Hepatocyte (in vitro differentiated cells): Measurements from ENCODE around the gene AJUBA. TPM values are rescaled to one million over a fixed set of nuclear protein-coding genes. Genes with fewer than 3 reads are reported as not detected.
A peak's percentile ranks its signal among the peaks of the same experiment; 100 is the strongest.

ENCODE experiments used
- DNase-seq: peaks from one replicate; pipeline ENCODE4 v3.0.0-alpha.2; 2016; ENCODE audit warnings: low spot score
- H2AFZ ChIP-seq: fragments of 200-600 bp; sonication (generic); 2 replicates; pipeline ENCODE4 v1.6.0; 2016; ENCODE audit warnings: antibody characterized with exemption, mild to moderate bottlenecking
- H3K27ac ChIP-seq: fragments of 200-600 bp; sonication (generic); 2 replicates; pipeline ENCODE4 v1.5.1; 2016; ENCODE audit warnings: mild to moderate bottlenecking
- H3K27me3 ChIP-seq: fragments of 200-600 bp; sonication (generic); 2 replicates; pipeline ENCODE4 v1.6.1; 2016
- H3K36me3 ChIP-seq: fragments of 200-600 bp; sonication (generic); replicated peaks from 2 replicates; pipeline ENCODE4 v1.5.1; 2016; ENCODE audit warnings: low read depth; ENCODE audit not compliant: insufficient read depth
- H3K4me1 ChIP-seq: fragments of 200-600 bp; sonication (generic); 2 replicates; pipeline ENCODE4 v1.5.1; 2016; ENCODE audit warnings: mild to moderate bottlenecking, moderate library complexity; ENCODE audit not compliant: insufficient read depth
- H3K4me2 ChIP-seq: fragments of 200-600 bp; sonication (generic); 2 replicates; pipeline ENCODE4 v1.6.0; 2016
- H3K4me3 ChIP-seq: fragments of 200-600 bp; sonication (generic); 2 replicates; pipeline ENCODE4 v1.5.1; 2016; ENCODE audit warnings: mild to moderate bottlenecking
- H3K79me2 ChIP-seq: fragments of 200-600 bp; sonication (generic); 2 replicates; pipeline ENCODE4 v1.6.0; 2017; ENCODE audit warnings: mild to moderate bottlenecking
- H3K9me2 ChIP-seq: fragments of 200-600 bp; sonication (generic); replicated peaks from 2 replicates; pipeline ENCODE4 v1.6.0; 2017; ENCODE audit warnings: mild to moderate bottlenecking; ENCODE audit not compliant: insufficient read depth
- H3K9me3 ChIP-seq: fragments of 200-600 bp; sonication (generic); 2 replicates; pipeline ENCODE4 v1.5.1; 2016; ENCODE audit warnings: low read depth, mild to moderate bottlenecking
- H4K20me1 ChIP-seq: fragments of 200-600 bp; sonication (generic); 2 replicates; pipeline ENCODE4 v1.6.0; 2016; ENCODE audit warnings: mild to moderate bottlenecking; ENCODE audit not compliant: insufficient read depth, poor library complexity, severe bottlenecking
- EZH2 ChIP-seq: fragments of 200-600 bp; sonication (generic); IDR thresholded peaks from 2 replicates; pipeline ENCODE4 v1.6.1; 2016; ENCODE audit warnings: antibody characterized with exemption, mild to moderate bottlenecking, borderline replicate concordance
- EZH2phosphoT487 ChIP-seq: fragments of 200-600 bp; sonication (generic); IDR thresholded peaks from one replicate; pipeline ENCODE4 v1.6.1; 2018; ENCODE audit warnings: antibody characterized with exemption, mild to moderate bottlenecking, low read depth, moderate library complexity; ENCODE audit not compliant: unreplicated experiment, severe bottlenecking
- WGBS: methylation state at CpG from one replicate; pipeline ENCODE4 v1.1.6; 2016; ENCODE audit warnings: low lambda C conversion rate; ENCODE audit errors: missing lambda C conversion rate; 5-methylcytosine and 5-hydroxymethylcytosine counted together
- polyA plus RNA-seq: library from polyadenylated mRNA; unstranded; fragments of >200 nt; fragmentation: Nextera tagmentation; extraction: Ambion mirVana; gene quantifications from 2 replicates; pipeline ENCODE4 v1.2.1, GENCODE V29; 2016
- total RNA-seq: library from RNA; depleted of rRNA; stranded (reverse); fragments of >200 nt; gene quantifications from 2 replicates; pipeline ENCODE4 v1.2.3, GENCODE V29; 2014
- TF ChIP-seq, protein P1 (sequence below): fragments of 200-600 bp; sonication (generic); IDR thresholded peaks from 2 replicates; pipeline ENCODE4 v1.5.1; 2016; ENCODE audit warnings: antibody characterized with exemption, mild to moderate bottlenecking; ENCODE audit not compliant: poor library complexity

AJUBA gene
- total and polyA plus RNA-seq, 2 experiments from 2014 or later, result 43.2 to 80.8 TPM

DNA sequence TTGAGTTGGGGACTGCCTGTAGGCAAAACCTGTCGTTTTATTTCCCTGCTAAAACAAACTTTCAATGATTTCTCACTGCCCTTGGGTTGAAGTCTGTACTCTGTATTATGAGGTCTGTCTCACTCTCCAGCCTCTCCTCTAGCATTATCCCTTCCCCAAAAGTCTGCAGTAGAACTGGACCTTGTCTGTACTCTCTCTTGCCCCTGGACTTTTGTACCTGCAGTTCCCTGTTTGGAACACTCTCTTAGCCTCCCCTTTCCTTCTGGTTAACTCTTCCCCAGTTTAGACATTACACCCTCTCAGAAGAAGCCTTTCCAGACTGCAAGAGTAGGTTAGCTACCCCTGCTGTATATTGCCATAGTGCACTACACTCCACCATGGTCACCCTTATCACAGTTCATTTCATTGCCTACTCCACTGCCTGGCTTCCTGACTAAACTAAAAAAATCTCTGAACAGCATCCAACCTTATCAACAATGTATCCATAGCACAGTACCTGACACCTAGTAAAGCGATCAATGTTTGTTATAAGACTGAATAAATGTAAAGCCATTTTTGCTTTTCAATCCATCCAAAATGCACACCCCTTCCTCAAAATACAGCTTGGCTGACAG, 3.6 kb upstream of the AJUBA start:
- Histone ChIP-seq H3K27me3 (no peaks in the 10 kb centered on the region), H3K79me2 (peaks cover 27% of the 10 kb centered on the region), H3K9me2 (no peaks in the 10 kb centered on the region), H3K9me3 (no peaks in the 10 kb centered on the region), H3K4me1 (peaks cover 5% of the 10 kb centered on the region), H3K27ac (no peak overlapping the region), H3K4me2 (no peak overlapping the region), H3K36me3 (no peaks in the 10 kb centered on the region), H3K4me3 (no peak overlapping the region), H4K20me1 (no peaks in the 10 kb centered on the region), H2AFZ (no peak overlapping the region)
- TF ChIP-seq, protein P1, sequence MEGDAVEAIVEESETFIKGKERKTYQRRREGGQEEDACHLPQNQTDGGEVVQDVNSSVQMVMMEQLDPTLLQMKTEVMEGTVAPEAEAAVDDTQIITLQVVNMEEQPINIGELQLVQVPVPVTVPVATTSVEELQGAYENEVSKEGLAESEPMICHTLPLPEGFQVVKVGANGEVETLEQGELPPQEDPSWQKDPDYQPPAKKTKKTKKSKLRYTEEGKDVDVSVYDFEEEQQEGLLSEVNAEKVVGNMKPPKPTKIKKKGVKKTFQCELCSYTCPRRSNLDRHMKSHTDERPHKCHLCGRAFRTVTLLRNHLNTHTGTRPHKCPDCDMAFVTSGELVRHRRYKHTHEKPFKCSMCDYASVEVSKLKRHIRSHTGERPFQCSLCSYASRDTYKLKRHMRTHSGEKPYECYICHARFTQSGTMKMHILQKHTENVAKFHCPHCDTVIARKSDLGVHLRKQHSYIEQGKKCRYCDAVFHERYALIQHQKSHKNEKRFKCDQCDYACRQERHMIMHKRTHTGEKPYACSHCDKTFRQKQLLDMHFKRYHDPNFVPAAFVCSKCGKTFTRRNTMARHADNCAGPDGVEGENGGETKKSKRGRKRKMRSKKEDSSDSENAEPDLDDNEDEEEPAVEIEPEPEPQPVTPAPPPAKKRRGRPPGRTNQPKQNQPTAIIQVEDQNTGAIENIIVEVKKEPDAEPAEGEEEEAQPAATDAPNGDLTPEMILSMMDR, result no peak
- TF ChIP-seq EZH2phosphoT487 (no peak), EZH2 (no peak)
- no peak for DNase-seq
- 69% methylated on average over 2 of the region's 2 CpGs for WGBS

DNA sequence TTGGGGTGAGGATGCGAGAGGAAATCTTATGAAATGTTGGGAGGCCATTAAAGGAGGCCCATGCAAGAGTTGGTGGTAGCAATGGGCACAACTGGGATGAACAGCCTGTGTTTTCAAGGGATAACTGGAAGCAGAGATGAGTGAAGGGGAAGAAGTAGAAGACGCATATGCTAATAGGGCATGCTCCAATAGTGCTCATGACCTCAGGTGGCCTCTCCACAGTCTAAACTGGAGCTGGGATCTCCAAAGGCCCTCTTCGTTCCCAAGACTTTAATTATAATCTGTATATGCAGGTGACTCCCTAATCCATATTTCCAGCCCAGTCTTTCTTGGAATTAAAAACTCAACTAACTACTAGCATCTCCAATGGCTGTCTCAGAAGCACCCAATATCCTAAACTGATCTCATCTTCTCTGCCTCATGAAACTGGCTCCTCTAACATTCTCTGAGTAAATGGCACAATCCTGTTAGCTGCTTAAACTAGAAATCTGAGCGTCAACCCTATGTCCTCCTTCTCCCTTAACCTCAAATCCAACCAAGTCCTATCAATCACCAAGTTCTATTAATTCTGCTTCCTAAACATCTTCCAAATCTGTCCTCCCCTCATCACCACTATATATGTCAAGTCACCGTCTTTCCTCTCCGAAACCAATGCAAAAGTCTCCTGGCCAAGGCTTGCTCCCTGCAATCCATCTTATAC, 2.8 kb upstream of the AJUBA start:
- no peak for TF ChIP-seq EZH2phosphoT487
- TF ChIP-seq, protein P1, result no peak
- no peak for TF ChIP-seq EZH2
- Histone ChIP-seq H3K4me3 (no peak overlapping the region), H3K9me2 (no peaks in the 10 kb centered on the region), H3K79me2 (peaks cover 34% of the 10 kb centered on the region), H3K9me3 (no peaks in the 10 kb centered on the region), H3K4me2 (no peak overlapping the region), H3K36me3 (no peaks in the 10 kb centered on the region), H2AFZ (no peak overlapping the region), H4K20me1 (no peaks in the 10 kb centered on the region), H3K27me3 (no peaks in the 10 kb centered on the region), H3K4me1 (peaks cover 5% of the 10 kb centered on the region), H3K27ac (no peak overlapping the region)
- WGBS, result 97% methylated on average over 6 of the region's 6 CpGs
- no peak for DNase-seq

DNA sequence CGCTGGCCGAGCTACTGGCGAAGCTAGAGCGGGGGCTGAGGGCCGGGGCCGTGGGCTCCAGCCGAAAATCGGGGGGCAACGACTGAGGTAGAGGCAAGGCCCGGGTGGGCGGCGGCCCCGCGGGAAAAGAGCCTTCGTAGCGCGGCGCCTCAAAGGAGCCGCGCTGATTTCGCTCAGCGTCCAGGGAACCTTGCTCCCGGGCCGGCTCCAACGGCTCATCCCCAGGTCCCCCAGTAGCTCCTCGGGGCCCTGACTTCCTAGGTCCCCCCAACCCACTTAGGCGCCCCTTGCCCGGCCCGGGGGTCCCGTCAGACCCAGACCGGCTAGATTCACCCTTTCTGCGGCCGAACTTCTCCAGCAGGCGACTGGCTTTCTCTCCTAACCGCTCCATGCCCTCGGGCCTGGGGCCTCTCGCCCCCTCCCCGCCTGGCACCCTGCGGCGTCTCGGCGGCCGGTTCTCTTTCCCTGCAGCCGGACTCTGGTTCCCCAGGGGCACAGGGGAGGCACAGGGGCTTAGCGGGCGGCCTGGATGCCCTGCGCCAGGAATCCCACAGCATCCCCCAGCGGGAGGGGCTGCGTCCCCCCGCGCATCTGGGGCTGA, 375 bp downstream of the AJUBA start:
- Histone ChIP-seq H3K9me2 (no peaks in the 10 kb centered on the region), H2AFZ (peak overlapping the region; percentile 43), H3K4me3 (peak overlapping the region; percentile 93), H3K4me2 (peak overlapping the region; percentile 88), H3K9me3 (no peaks in the 10 kb centered on the region), H3K4me1 (peaks cover 32% of the 10 kb centered on the region), H3K27ac (peak overlapping the region; percentile 98), H3K27me3 (no peaks in the 10 kb centered on the region), H4K20me1 (no peaks in the 10 kb centered on the region), H3K36me3 (no peaks in the 10 kb centered on the region), H3K79me2 (peaks cover 54% of the 10 kb centered on the region)
- DNase-seq, result peak; percentile 60
- TF ChIP-seq EZH2phosphoT487 (no peak), EZH2 (no peak)
- TF ChIP-seq, protein P1, result no peak
- WGBS, result 2% methylated on average over 41 of the region's 51 CpGs
